ENCODE data around the gene TMEM82. TPM values are rescaled to one million over a fixed set of nuclear protein-coding genes. Genes with fewer than 3 reads are reported as not detected.

The TMEM82 gene
- total RNA-seq, 2 experiments from 2014 or later, result not detected

DNA sequence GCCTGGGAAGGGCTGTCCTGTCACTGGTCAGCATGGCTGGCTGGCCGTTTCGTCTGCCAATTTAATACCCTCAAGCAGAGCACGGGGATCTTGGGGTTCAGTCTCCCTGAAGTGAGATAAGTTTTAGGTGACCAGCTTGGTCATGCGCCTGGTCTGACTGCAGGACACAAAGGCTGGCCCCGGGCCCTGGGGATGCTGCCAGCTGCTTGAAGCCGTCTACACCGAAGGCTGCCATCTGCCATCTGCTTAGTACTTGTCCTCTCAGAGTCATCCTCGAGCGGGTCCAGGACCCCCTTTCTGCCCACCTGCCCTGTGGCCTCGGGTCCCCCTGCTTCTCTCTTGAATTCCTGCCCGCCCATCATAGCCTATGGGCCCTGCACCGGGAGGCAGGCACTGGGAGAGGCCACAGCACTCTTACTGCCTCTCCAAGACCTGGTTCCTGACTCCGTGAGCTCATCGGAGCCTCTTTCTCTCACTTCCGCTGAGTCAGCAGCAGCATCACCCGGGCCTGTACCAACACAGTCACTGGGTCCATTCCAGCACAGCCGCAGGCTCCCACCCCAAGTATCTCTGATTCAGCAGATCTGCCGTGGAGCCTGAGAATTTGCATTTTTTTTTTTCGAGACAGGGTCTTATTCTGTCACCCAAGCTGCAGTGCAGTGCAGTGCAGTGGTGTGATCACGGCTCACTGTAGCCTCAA, 23.3 kb downstream of the TMEM82 start:
- ChIA-PET POLR2A (interaction anchor here (0.6 to 0.7 kb wide), 2 partner anchors 123 to 545 kb away, joined by 3 to 4 read pairs; no protein-coding TSS in a partner anchor), CTCF (interaction anchor here (0.6 kb wide), 1 partner anchor 352 kb away, joined by 3 read pairs; no protein-coding TSS in a partner anchor)

GRCh38 chr1:15767941-15768340, 25.6 kb downstream of the TMEM82 start:
- POLR2A ChIA-PET, result no interaction called here
- CTCF ChIA-PET, result no interaction called here

- POLR2A ChIA-PET, result no interaction called here
- CTCF ChIA-PET, result no interaction called here
These were observed 26.1 kb downstream of the TMEM82 start for GRCh38 chr1:15768388-15768787.

DNA sequence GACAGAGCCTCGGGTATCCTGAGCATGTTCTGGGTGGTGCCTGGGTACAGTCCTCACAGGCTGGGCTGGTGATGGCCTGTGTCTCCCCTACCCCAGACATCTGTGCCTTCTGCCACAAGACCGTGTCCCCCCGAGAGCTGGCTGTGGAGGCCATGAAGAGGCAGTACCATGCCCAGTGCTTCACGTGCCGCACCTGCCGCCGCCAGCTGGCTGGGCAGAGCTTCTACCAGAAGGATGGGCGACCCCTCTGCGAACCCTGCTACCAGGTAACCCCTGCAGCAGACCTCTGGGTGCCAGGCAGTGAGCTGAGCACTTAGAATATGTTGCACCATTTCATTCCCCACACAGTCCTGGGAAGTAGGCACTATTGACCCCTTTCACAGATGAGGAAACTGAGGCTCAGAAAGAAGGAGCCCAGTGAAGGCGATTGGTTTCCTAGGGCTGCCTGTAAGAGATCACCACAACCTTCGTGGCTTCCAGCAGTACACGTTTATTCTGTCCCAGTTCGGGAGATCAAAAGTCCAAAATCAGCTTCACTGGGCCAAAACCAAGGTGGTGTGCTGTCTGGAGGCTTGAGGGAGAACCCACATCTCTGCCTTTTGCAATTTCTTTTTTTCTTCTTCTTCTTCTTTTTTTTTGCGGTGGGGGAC, 28.1 kb downstream of the TMEM82 start:
- POLR2A ChIA-PET, result no interaction called here

GRCh38 chr1:15771836-15772515, 29.7 kb downstream of the TMEM82 start:
- POLR2A ChIA-PET, result no interaction called here
- CTCF ChIA-PET, result no interaction called here

More for the DNA sequence above, 28.1 kb downstream of the TMEM82 start:
- CTCF ChIA-PET, result no interaction called here

GRCh38 chr1:15775706-15776105, 33.4 kb downstream of the TMEM82 start:
- POLR2A ChIA-PET, result interaction anchor here (0.7 kb wide), 1 partner anchor 19 kb away, joined by 6 read pairs; no protein-coding TSS in a partner anchor
- CTCF ChIA-PET, result interaction anchor here (0.6 kb wide), 1 partner anchor 839 kb away, joined by 3 read pairs; no protein-coding TSS in a partner anchor

- ChIA-PET CTCF (interaction anchor here (1.7 kb wide), 1 partner anchor 14 kb away, joined by 7 read pairs; no protein-coding TSS in a partner anchor), POLR2A (no interaction called here)
These were observed 35.8 kb downstream of the TMEM82 start for GRCh38 chr1:15777909-15778707.

DNA sequence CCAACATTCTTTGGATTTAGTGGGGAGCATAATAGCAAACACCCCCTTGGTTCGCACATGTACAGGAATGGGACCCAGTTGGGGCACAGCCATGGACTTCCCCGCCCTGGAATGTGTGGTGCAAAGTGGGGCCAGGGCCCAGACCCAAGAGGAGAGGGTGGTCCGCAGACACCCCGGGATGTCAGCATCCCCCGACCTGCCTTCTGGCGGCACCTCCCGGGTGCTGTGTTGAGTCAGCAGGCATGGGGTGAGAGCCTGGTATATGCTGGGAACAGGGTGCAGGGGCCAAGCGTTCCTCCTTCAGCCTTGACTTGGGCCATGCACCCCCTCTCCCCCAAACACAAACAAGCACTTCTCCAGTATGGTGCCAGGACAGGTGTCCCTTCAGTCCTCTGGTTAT, 43.4 kb downstream of the TMEM82 start:
- ChIA-PET CTCF (no interaction called here), POLR2A (no interaction called here)

DNA sequence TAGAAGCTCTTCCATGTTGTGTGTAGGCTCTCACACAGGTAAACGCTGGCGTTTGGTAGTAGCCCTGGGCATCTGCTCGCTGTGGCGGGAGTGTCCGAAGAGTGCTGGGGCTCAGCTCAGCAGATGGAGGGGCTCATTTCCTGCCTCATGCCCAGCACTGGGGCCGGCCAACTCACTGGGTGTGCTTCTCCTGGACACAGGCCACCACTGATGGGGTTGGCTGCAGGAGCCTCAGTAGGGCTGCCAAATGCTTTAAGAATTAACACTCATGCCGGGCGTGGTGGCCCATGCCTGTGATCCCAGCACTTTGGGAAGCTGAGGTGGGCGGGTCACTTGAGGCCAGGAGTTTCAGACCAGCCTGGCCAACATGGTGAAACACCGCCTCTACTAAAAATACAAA, 44.3 kb downstream of the TMEM82 start:
- POLR2A ChIA-PET, result no interaction called here
- CTCF ChIA-PET, result no interaction called here

GRCh38 chr1:15788624-15789301, 46.5 kb downstream of the TMEM82 start:
- POLR2A ChIA-PET, result no interaction called here
- CTCF ChIA-PET, result no interaction called here

GRCh38 chr1:15796086-15796462, 53.8 kb downstream of the TMEM82 start:
- ChIA-PET CTCF (interaction anchor here (3.0 kb wide), 1 partner anchor 259 kb away, joined by 6 read pairs; no protein-coding TSS in a partner anchor), POLR2A (no interaction called here)

Other genes starting within 250 kb of the TMEM82 start
- gene CASP9, start 218.3 kb upstream of the TMEM82 start, total RNA-seq, result 1 to 10 TPM; 8.3 to 9.2 TPM
- 10 to 100 TPM; 17.1 to 17.4 TPM for gene DNAJC16, start 215.7 kb upstream of the TMEM82 start, total RNA-seq
- gene AGMAT, start 157.4 kb upstream of the TMEM82 start, total RNA-seq, result 10 to 100 TPM; 19.6 to 20.3 TPM
- gene DDI2, start 125.0 kb upstream of the TMEM82 start, total RNA-seq, result 10 to 100 TPM; 45.2 to 47.1 TPM
- 10 to 100 TPM; 52.0 to 53.8 TPM for gene PLEKHM2, start 58.2 kb upstream of the TMEM82 start, total RNA-seq
- under 1 TPM; 0.75 to 0.80 TPM for gene SLC25A34, start 6.2 kb upstream of the TMEM82 start, total RNA-seq
- gene FBLIM1, start 16.3 kb downstream of the TMEM82 start, total RNA-seq, result not detected
- 1 to 10 TPM; 1.6 to 2.0 TPM for gene UQCRHL, start 65.2 kb downstream of the TMEM82 start, total RNA-seq
- gene SPEN, start 105.2 kb downstream of the TMEM82 start, total RNA-seq, result 10 to 100 TPM; 60.8 to 63.1 TPM
- 10 to 100 TPM; 54.8 to 57.9 TPM for gene ZBTB17, start 233.6 kb downstream of the TMEM82 start, total RNA-seq

Measured in activated CD8-positive, alpha-beta memory T cell treated with anti-CD3 and anti-CD28 coated beads for 36 hours (primary cell).